SK-N-SH (cell line): ENCODE data around the gene MMP3. TPM values are rescaled to one million over a fixed set of nuclear protein-coding genes. Genes with fewer than 3 reads are reported as not detected.
A peak's percentile ranks its signal among the peaks of the same experiment; 100 is the strongest.

Experiments used
- CTCF ChIA-PET: fragments of 300-600, 350-600 bp; formaldehyde crosslinking; extraction: SDS; loops from one replicate; lab custom pipeline; 2021; lab: Yijun Ruan, JAX
- POLR2A ChIA-PET: fragments of 350-600 bp; sonication (Branson Sonifier 250); formaldehyde crosslinking; extraction: SDS; loops from one replicate; lab custom pipeline; 2020; ENCODE audit warnings: antibody characterized with exemption, inconsistent platforms; lab: Yijun Ruan, JAX
- DNase-seq: peaks from one replicate; pipeline ENCODE4 v3.0.0; 2012
- H2AFZ ChIP-seq: fragments of 200-600 bp; sonication (generic); 2 replicates; pipeline ENCODE4 v1.8.1; 2016; ENCODE audit warnings: antibody characterized with exemption, mild to moderate bottlenecking, low read depth
- H3F3A ChIP-seq: fragments of 200-600 bp; sonication (generic); replicated peaks from 2 replicates; pipeline ENCODE3; 2016; ENCODE audit warnings: antibody characterized with exemption, mild to moderate bottlenecking; ENCODE audit not compliant: insufficient read depth
- H3K27ac ChIP-seq, 2 experiments: fragments of 200-500 bp in 1 of 2; fragments of 200-600 bp in 1 of 2; sonication (Bioruptor generic) in 1 of 2; sonication (generic), shearing (Covaris generic) in 1 of 2; 2 replicates each; pipeline versions ENCODE4 v1.5.1 to v1.6.1; 2014 to 2016; ENCODE audit warnings: low read depth in 2 of 2, inconsistent platforms in 1 of 2, low read length in 1 of 2, mild to moderate bottlenecking in 1 of 2, mixed read lengths in 1 of 2
- H3K27me3 ChIP-seq: fragments of 200-600 bp; sonication (generic), shearing (Covaris generic); 2 replicates; pipeline ENCODE4 v1.6.1; 2016; ENCODE audit warnings: mixed run types; ENCODE audit not compliant: insufficient read depth
- H3K36me3 ChIP-seq, 2 experiments: fragments of 200-500 bp in 1 of 2; fragments of 200-600 bp in 1 of 2; sonication (Bioruptor generic) in 1 of 2; sonication (generic) in 1 of 2; replicated peaks in 1 of 2; 2 replicates each; pipeline versions ENCODE3 to v1.5.1; 2014 to 2016; ENCODE audit warnings: low read length in 1 of 2, mild to moderate bottlenecking in 1 of 2; ENCODE audit not compliant: insufficient read depth in 2 of 2, control insufficient read depth in 1 of 2
- H3K4me1 ChIP-seq, 2 experiments: fragments of 200-500 bp in 1 of 2; fragments of 200-600 bp in 1 of 2; sonication (Bioruptor generic) in 1 of 2; sonication (generic), shearing (Covaris generic) in 1 of 2; 2 replicates each; pipeline versions ENCODE4 v1.5.1 to v1.6.1; 2014 to 2016; ENCODE audit warnings: low read depth in 1 of 2, low read length in 1 of 2, mixed run types in 1 of 2; ENCODE audit not compliant: insufficient read depth in 2 of 2, control insufficient read depth in 1 of 2
- H3K4me2 ChIP-seq: fragments of 200-600 bp; sonication (generic), shearing (Covaris generic); 2 replicates; pipeline ENCODE4 v1.6.1; 2017; ENCODE audit warnings: mixed run types
- H3K4me3 ChIP-seq, 2 experiments: fragments of 200-500 bp in 1 of 2; fragments of 200-600 bp in 1 of 2; sonication (Bioruptor generic) in 1 of 2; sonication (generic), shearing (Covaris generic) in 1 of 2; 2 replicates each; pipeline versions ENCODE4 v1.5.1 to v1.8.1; 2014 to 2016; ENCODE audit warnings: low read depth in 2 of 2, inconsistent platforms in 1 of 2, low read length in 1 of 2, mild to moderate bottlenecking in 1 of 2, mixed read lengths in 1 of 2, moderate library complexity in 1 of 2
- H3K79me2 ChIP-seq: fragments of 200-600 bp; sonication (generic); 2 replicates; pipeline ENCODE4 v1.8.1; 2017; ENCODE audit warnings: mild to moderate bottlenecking; ENCODE audit not compliant: insufficient read depth
- H3K9ac ChIP-seq: fragments of 200-600 bp; sonication (generic); 2 replicates; pipeline ENCODE4 v1.6.1; 2017; ENCODE audit warnings: mixed run types
- H3K9me2 ChIP-seq: fragments of 200-600 bp; sonication (generic); 2 replicates; pipeline ENCODE4 v1.6.1; 2017; ENCODE audit warnings: mixed run types
- H3K9me3 ChIP-seq: fragments of 200-600 bp; sonication (generic); 2 replicates; pipeline ENCODE4 v1.6.1; 2017; ENCODE audit warnings: mixed run types, mild to moderate bottlenecking, moderate library complexity
- H4K20me1 ChIP-seq: fragments of 200-600 bp; sonication (generic); 2 replicates; pipeline ENCODE4 v1.6.1; 2017; ENCODE audit warnings: mild to moderate bottlenecking, mixed run types; ENCODE audit not compliant: insufficient read depth
- CHD2 ChIP-seq: fragments of 150-350 bp; IDR thresholded peaks from 2 replicates; pipeline ENCODE4 v1.6.1; 2018; ENCODE audit warnings: low read length; ENCODE audit not compliant: partially characterized antibody
- EZH2phosphoT487 ChIP-seq: fragments of 200-600 bp; sonication (generic); IDR thresholded peaks from 2 replicates; pipeline ENCODE4 v1.6.1; 2017; ENCODE audit warnings: low read depth, mixed run types, mild to moderate bottlenecking, antibody characterized with exemption, moderate library complexity, borderline replicate concordance
- FOXM1 ChIP-seq: IDR thresholded peaks from 2 replicates; pipeline ENCODE4 v1.4.0; 2012; ENCODE audit warnings: low read depth, mild to moderate bottlenecking
- MEF2A ChIP-seq: IDR thresholded peaks from 2 replicates; pipeline ENCODE4 v1.4.0; 2012; ENCODE audit warnings: low read depth, borderline replicate concordance
- NFIC ChIP-seq: IDR thresholded peaks from 2 replicates; pipeline ENCODE4 v1.4.0; 2012; ENCODE audit warnings: borderline replicate concordance
- REST ChIP-seq: IDR thresholded peaks from 2 replicates; pipeline ENCODE4 v1.6.1; 2012; ENCODE audit warnings: mild to moderate bottlenecking, low read depth, low read length, moderate library complexity
- TCF12 ChIP-seq: IDR thresholded peaks from 2 replicates; pipeline ENCODE4 v1.4.0; 2012
- TEAD4 ChIP-seq: IDR thresholded peaks from 2 replicates; pipeline ENCODE4 v1.4.0; 2012; ENCODE audit warnings: mild to moderate bottlenecking, borderline replicate concordance; ENCODE audit not compliant: insufficient read depth
- USF2 ChIP-seq: fragments of 150-350 bp; IDR thresholded peaks from 2 replicates; pipeline ENCODE4 v1.6.1; 2017; ENCODE audit warnings: antibody characterized with exemption, low read length, low read depth, borderline replicate concordance
- WGBS: methylation state at CpG from one replicate; pipeline ENCODE4 v1.1.6; 2017; ENCODE audit warnings: low lambda C conversion rate; 5-methylcytosine and 5-hydroxymethylcytosine counted together
- polyA plus RNA-seq, 3 experiments: library from polyadenylated mRNA; depleted of rRNA; stranded (reverse); fragments of >200 nt; gene quantifications; 2 replicates each; pipeline ENCODE4 v1.2.3, GENCODE V29; 2012

MMP3 gene
- polyA plus RNA-seq, 1 of the 3 experiments (the other 2 are of a cell fraction): 39.3 TPM

GRCh38 chr11:102830001-102830727, 13.2 kb downstream of the MMP3 start:
- ChIA-PET POLR2A (no interaction called here), CTCF (interaction anchor here (0.6 to 1.2 kb wide), 2 partner anchors 111 to 154 kb away, joined by 3 read pairs; no protein-coding TSS in a partner anchor)
- H4K20me1 ChIP-seq: no peaks in the 10 kb centered on the region
- no peak for DNase-seq
- no peaks in the 10 kb centered on the region for H3K9me3 ChIP-seq
- peak overlapping the region; percentile 25 for H2AFZ ChIP-seq
- no peak overlapping the region for H3K27ac ChIP-seq
- peak overlapping the region; percentile 47 for H3K4me2 ChIP-seq
- no peaks in the 10 kb centered on the region for H3F3A ChIP-seq
- no peak overlapping the region; a peak in 1 of 4 replicates for H3K4me3 ChIP-seq
- TF ChIP-seq TCF12 (peak; percentile 31; the same call in 1 of the 2 replicates), TEAD4 (no peak), REST (no peak), USF2 (no peak), EZH2phosphoT487 (no peak)
- peaks cover 0 to 11% of the 10 kb centered on the region in 2 experiments; a peak in 2 of 4 replicates for H3K4me1 ChIP-seq
- no peaks in the 10 kb centered on the region for H3K9me2 ChIP-seq
- WGBS: 28% methylated on average over 5 of the region's 5 CpGs
- no peaks in the 10 kb centered on the region for H3K27me3 ChIP-seq
- H3K9ac ChIP-seq: no peak overlapping the region
- H3K36me3 ChIP-seq: no peaks in the 10 kb centered on the region
- H3K79me2 ChIP-seq: no peaks in the 10 kb centered on the region

GRCh38 chr11:102829316-102830000, 14.0 kb downstream of the MMP3 start:
- WGBS: 12% methylated on average over 6 of the region's 6 CpGs
- no peaks in the 10 kb centered on the region for H3F3A ChIP-seq
- TF ChIP-seq NFIC (no peak), CHD2 (no peak), MEF2A (no peak), USF2 (no peak), FOXM1 (no peak)
- CTCF ChIA-PET: interaction anchor here (1.2 kb wide), 1 partner anchor 112 kb away, joined by 3 read pairs; no protein-coding TSS in a partner anchor
- H3K27ac ChIP-seq: no peak overlapping the region
- no peak overlapping the region for H3K4me3 ChIP-seq
- no peaks in the 10 kb centered on the region for H3K36me3 ChIP-seq
- H3K4me1 ChIP-seq: peaks cover 0 to 11% of the 10 kb centered on the region in 2 experiments; a peak in 2 of 4 replicates
- H3K79me2 ChIP-seq: no peaks in the 10 kb centered on the region
- no peak overlapping the region; the same call in 1 of the 2 replicates for H3K4me2 ChIP-seq
- H3K9me3 ChIP-seq: no peaks in the 10 kb centered on the region
- DNase-seq: no peak
- H3K9me2 ChIP-seq: no peaks in the 10 kb centered on the region
- no peak overlapping the region for H3K9ac ChIP-seq
- peak overlapping the region; percentile 25; the same call in 1 of the 2 replicates for H2AFZ ChIP-seq
- H3K27me3 ChIP-seq: no peaks in the 10 kb centered on the region
- POLR2A ChIA-PET: no interaction called here
- H4K20me1 ChIP-seq: no peaks in the 10 kb centered on the region
